M059J (cell line): Measurements from ENCODE around the gene RNF217. TPM values are rescaled to one million over a fixed set of nuclear protein-coding genes. Genes with fewer than 3 reads are reported as not detected.

Experiments used
- DNase-seq: peaks from one replicate; pipeline ENCODE4 v3.0.0-alpha.2; 2012; ENCODE audit warnings: low read depth
- total RNA-seq: library from RNA; depleted of rRNA; stranded (reverse); fragments of >200 nt; shearing (Covaris generic); gene quantifications from 2 replicates; pipeline ENCODE4 v1.2.3, GENCODE V29; 2014

The RNF217 gene
- total RNA-seq, 1 experiment from 2014 or later: 12.0 TPM

GRCh38 chr6:124987999-124988591 lies 25.9 kb downstream of the RNF217 start:
- no peak for DNase-seq

GRCh38 chr6:124989136-124989983 lies 27.1 kb downstream of the RNF217 start:
- DNase-seq: no peak

DNA sequence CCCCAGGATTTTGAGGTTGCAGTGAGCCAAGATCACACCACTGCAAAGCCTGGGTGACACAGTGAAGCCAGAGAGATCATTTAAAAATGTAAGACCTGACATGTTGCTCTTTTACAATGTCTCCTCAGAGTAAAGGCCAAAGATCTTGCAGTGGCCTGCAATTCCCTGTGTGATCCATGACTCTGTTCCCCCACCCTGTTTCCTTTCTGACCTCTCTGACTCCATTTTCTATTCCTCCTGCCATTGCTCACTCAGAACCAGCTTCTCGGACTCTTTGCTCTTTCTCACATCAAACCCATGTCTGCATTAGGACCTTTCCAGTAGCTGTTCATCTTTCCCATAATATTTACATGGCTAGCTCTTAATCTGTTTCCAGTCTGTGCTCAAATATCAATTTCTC lies 28.8 kb downstream of the RNF217 start:
- no peak for DNase-seq

- no peak for DNase-seq
These were observed 29.6 kb downstream of the RNF217 start for GRCh38 chr6:124991764-124992295.

DNA sequence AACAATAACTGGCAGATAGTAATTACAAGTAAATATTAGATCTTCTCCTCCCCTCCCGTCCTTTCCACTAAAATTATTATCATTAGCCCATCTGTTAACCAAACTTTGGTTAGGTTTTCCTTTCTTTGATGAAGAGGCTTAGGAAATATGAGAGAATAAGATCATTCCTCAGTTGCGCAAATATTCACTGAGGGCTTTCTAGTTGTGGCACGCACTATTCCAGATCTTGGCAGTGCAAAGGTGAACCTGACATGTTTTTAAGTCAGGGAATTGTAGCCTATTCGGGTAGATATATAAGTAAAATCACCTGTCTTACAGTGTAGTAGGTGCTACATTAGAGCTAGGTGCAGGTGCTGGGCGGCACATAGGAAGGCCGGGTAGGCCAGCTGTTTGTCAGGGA lies 31.1 kb downstream of the RNF217 start:
- no peak for DNase-seq

GRCh38 chr6:124994648-124995047 lies 32.4 kb downstream of the RNF217 start:
- no peak for DNase-seq

DNA sequence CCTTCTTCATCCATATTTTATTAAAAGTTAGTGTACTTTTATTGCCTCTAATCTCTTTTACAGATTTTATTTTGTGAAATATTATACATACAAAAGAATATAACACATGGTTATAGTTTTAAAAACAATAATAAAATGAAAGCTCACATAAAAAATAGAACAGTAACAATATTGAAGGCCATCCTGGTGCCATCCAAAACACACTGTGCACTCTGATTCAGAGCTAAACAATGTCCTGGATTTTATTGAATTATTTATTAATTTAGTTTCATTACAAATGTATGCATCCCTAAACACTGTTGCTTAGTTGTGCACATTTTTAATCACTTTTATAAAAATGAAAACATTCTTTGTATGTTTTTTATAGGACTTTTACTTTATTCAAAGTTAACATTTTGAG lies 32.9 kb downstream of the RNF217 start:
- peak; percentile 31 for DNase-seq

GRCh38 chr6:124995645-124996325 lies 33.5 kb downstream of the RNF217 start:
- DNase-seq: no peak

DNA sequence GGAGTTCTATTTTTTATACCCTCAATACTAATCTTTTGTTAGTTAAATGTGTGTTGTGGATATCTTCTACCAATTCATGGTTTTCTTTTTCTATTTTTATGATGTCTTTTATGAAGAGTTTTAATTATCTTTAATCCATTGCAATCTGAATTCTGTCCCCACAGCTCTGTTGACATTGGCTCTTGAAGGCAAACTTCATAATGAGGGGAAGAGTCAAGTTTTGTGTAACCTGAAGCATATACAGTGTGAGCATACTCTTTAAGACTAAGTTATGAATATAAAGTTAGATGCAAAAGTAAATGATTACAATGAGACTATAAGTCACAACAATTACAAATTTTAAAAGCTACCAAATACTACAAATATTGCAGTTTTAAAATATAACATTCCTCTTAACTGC lies 34.2 kb downstream of the RNF217 start:
- DNase-seq: no peak

- no peak for DNase-seq
These were observed 35.1 kb downstream of the RNF217 start for GRCh38 chr6:124997196-124997875.

DNA sequence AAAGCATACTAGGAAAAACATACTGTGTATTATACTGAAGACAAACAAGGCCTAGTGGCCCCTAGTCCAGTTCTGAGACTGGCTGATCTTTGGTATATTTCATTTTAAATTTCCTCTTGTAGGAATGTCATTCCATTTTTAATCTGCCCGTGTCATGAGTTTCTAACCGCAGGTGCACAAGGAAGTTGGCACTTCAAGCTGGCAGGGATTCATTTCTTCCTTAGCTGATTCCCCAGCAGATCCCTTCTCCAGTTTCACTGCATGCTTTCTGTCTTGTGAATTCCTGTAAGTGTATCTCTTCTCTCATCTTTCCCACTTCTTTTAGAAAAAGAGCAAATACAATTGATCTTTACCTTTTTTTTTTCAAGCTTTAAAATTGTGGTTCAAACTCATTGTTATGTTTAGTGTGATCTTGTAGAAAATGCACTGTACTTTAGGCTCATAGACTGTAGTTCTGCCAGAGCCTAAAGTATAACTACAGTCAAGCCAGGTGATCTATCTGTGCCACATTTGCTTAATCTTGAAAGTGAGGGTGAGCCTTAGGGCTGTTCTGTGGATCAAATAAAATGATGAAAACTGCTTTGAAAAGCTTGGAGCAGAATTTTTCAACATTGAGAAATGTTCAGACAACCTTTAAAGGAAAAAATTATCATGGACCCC lies 37.0 kb downstream of the RNF217 start:
- no peak for DNase-seq

GRCh38 chr6:125001684-125002405 lies 39.6 kb downstream of the RNF217 start:
- DNase-seq: peak; percentile 47

DNA sequence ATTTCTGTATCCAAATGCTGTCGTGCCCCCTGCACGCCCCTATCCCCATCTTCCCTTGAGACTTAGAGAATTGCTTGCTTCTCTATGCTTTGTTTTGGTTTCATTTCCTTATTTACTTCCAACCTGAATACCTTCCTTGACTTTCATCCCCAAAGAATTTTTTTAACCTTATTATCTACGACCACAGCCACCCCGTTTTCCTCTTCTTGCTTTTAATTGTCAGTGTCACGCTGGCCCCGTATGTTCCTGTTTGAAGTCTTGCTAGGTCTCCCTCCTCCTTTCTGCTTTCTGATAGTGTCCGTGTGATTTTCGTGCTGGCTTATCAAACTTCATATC lies 40.1 kb downstream of the RNF217 start:
- no peak for DNase-seq

DNA sequence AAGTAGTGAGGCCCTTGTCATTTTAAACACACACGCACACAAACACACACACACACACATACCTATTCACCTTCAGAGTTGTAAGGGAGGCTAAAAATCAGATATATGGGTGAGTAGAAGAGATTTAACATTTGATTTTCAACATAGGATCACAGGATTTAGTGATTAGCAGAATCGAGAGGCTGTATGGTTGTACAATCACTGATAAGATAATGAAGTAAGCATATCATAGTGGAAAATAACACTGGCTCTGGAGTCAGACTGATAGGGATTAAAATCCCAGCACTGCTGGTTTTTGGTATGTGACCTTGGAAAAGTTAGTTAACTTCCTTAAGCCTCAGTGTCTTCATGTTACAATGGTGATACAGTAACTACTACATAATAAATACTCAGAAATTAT lies 40.8 kb downstream of the RNF217 start:
- no peak for DNase-seq

DNA sequence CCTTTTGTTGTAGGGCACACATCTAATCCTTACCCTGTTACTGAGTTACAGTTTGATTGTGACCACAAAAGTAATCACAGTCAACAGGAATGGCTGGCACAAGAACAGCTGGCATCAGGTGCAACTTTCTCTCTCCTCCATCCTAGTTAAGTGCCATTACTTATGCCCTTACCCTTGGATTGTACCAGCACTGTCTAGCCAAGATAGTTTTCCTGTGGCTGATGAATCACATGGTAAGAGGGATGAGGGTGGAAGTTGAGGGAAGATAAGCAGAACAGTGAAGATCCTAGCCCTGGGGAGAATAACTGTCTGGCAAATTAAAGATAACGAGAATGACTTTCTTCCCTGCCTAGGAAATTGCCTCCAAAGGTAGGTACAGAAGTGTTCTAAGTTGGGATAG lies 42.0 kb downstream of the RNF217 start:
- DNase-seq: peak; percentile 87

DNA sequence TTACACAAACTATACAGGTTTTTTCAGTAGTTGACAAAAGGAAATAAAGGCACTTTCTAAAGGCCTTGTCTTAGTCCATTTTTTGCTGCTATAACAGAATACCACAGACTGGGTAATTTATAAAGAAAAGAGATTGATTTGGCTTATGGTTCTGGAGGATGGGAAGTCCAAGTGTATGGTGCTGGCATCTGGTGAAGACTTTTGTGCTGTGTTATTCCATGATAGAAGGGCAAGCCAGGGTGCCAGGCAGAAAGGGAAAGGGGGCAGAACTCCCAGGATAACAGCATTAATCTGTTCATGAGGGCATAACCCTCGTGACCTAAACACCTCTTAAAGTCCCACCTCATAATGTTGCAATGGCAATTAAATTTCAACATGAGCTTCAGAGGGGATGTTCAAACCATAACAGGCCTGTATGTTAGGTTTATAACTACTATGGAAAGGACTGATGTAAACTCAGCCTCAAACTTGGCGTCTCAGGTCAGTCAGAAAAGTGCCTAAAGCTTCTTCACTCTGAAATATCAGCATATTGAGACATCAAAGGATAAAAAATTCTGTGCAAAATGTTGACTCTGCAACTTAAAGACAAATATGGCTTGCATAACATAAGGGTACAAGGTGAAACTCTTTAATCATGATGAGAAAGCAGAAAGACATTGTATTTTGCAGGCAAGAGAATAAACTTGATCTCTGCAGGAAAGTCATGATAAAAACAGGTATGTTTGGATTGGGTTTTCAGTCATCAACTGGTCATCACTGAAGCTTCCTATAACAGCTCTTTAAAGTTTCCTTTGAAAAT lies 42.8 kb downstream of the RNF217 start:
- no peak for DNase-seq

GRCh38 chr6:125008261-125008703 lies 46.0 kb downstream of the RNF217 start:
- peak; percentile 47 for DNase-seq

DNA sequence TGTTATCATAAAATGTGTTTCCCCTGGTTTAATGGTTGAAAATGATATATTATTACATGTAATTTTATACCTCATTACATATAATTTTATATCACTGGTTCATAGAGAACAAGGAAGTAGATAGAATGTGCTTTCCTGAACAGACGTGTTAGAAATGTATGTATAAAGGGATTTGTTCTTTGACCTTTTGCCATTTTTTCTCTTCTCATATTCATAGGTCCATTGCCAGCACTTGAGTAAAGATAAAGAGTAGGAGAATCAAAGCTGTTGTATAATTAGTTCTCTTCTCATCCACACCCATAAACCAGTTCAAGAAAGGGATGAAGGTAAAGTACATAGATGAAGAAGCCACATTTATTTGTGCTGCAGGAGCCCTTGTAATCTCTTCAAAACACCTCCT lies 46.7 kb downstream of the RNF217 start:
- DNase-seq: no peak

GRCh38 chr6:125009578-125009977 lies 47.3 kb downstream of the RNF217 start:
- DNase-seq: no peak
